Calu3 (cell line): ENCODE results near the gene MAGI1. TPM values are rescaled to one million over a fixed set of nuclear protein-coding genes. Genes with fewer than 3 reads are reported as not detected.
"Not testable (repeated sequence)": the region's sequence is repeated elsewhere in the genome, so short reads cannot be mapped to it uniquely, and the experiment has no call there.

Source experiments
- BruUV-seq: library from RNA; stranded (reverse); fragments of 400-500 nt; replicated peaks from 2 replicates; lab custom pipeline; 2021; lab: Mats Ljungman, UMichigan
- CTCF ChIA-PET: fragments of 300-600 bp; sonication (Branson Sonifier 250); formaldehyde crosslinking; loops from one replicate; lab custom pipeline; 2022; ENCODE audit warnings: antibody characterized with exemption; lab: Charles Lee
- DNase-seq: peaks from one replicate; pipeline ENCODE4 v3.0.0; 2022
- H3K27ac Mint-ChIP-seq: one replicate; pipeline ENCODE4 v1.8.0; 2022; ENCODE audit warnings: mixed read lengths; ENCODE audit not compliant: unreplicated experiment
- H3K27me3 Mint-ChIP-seq: one replicate; pipeline ENCODE4 v1.8.0; 2022; ENCODE audit warnings: mixed read lengths; ENCODE audit not compliant: unreplicated experiment
- H3K36me3 Mint-ChIP-seq: one replicate; pipeline ENCODE4 v1.8.0; 2022; ENCODE audit warnings: mild to moderate bottlenecking, moderate library complexity, mixed read lengths; ENCODE audit not compliant: insufficient read depth, unreplicated experiment
- H3K4me1 Mint-ChIP-seq: one replicate; pipeline ENCODE4 v1.8.0; 2022; ENCODE audit warnings: mild to moderate bottlenecking, low read depth, mixed read lengths; ENCODE audit not compliant: unreplicated experiment
- H3K4me3 Mint-ChIP-seq: one replicate; pipeline ENCODE4 v1.8.0; 2022; ENCODE audit warnings: mild to moderate bottlenecking, low read depth, moderate library complexity, mixed read lengths; ENCODE audit not compliant: unreplicated experiment
- H3K9me3 Mint-ChIP-seq: one replicate; pipeline ENCODE4 v1.8.0; 2022; ENCODE audit warnings: low read depth, mixed read lengths; ENCODE audit not compliant: unreplicated experiment
- intact Hi-C: fragments of 100-400 bp; cut with micrococcal nuclease; formaldehyde crosslinking; loops from one replicate; pipeline ENCODE4 v1.10.0; 2022; ENCODE audit not compliant: unreplicated experiment
- total RNA-seq: library from RNA; stranded (reverse); gene quantifications from 2 replicates; pipeline ENCODE4 v1.2.3, GENCODE V29; 2022
- TF ChIP-seq, protein P1 (sequence below): fragments of 200-600 bp; IDR thresholded peaks from one replicate; pipeline ENCODE4 v1.8.0; 2022; ENCODE audit warnings: antibody characterized with exemption; ENCODE audit not compliant: unreplicated experiment

Gene MAGI1
- total RNA-seq, 1 experiment from 2014 or later: 76.4 TPM

DNA sequence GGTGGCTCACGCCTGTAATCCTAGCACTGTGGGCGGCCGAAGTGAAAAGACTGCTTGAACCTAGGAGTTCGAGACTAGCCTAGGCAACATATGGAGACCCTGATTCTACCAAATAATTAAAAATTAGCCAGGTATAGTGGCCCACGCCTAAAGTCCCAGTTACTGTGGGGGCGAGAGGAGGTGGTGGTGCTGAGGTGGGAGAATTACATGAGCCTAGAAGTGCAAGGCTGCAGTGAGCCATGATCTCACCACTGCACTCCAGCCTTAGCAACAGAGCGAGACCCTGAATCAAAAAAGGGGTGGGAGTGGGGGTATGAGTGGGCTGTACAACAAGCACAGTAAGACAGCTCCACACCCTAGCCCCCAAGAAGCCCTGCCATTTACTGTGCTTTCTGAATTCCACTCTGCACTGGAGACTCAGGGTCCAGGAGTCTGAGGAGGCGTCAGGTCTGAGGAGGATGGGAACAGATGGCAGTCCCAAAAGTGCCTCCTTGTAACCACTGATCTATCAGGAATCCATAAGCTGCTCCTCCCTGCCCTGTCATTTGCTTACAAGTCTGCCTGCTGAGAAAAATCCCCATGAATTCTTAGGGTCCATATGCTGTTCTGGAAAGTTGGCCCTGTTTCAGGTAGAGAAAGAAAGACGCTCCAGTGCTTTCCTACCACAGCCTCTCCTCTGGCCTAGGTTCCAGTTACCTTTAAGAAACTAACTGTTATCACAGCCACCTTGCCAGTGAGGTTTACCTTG, 171.1 kb downstream of the MAGI1 start:
- CTCF ChIA-PET: no interaction called here
- TF ChIP-seq, protein P1, sequence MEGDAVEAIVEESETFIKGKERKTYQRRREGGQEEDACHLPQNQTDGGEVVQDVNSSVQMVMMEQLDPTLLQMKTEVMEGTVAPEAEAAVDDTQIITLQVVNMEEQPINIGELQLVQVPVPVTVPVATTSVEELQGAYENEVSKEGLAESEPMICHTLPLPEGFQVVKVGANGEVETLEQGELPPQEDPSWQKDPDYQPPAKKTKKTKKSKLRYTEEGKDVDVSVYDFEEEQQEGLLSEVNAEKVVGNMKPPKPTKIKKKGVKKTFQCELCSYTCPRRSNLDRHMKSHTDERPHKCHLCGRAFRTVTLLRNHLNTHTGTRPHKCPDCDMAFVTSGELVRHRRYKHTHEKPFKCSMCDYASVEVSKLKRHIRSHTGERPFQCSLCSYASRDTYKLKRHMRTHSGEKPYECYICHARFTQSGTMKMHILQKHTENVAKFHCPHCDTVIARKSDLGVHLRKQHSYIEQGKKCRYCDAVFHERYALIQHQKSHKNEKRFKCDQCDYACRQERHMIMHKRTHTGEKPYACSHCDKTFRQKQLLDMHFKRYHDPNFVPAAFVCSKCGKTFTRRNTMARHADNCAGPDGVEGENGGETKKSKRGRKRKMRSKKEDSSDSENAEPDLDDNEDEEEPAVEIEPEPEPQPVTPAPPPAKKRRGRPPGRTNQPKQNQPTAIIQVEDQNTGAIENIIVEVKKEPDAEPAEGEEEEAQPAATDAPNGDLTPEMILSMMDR: no peak
- intact Hi-C loops: no loop called here
- H3K9me3 Mint-ChIP-seq: no peaks in the 10 kb centered on the region
- no peak for DNase-seq
- no peak overlapping the region for H3K4me3 Mint-ChIP-seq
- H3K4me1 Mint-ChIP-seq: peaks cover 35% of the 10 kb centered on the region
- no peaks in the 10 kb centered on the region for H3K27me3 Mint-ChIP-seq
- BruUV-seq: no TSS peak
- no peak overlapping the region for H3K27ac Mint-ChIP-seq
- peaks cover 11% of the 10 kb centered on the region for H3K36me3 Mint-ChIP-seq

DNA sequence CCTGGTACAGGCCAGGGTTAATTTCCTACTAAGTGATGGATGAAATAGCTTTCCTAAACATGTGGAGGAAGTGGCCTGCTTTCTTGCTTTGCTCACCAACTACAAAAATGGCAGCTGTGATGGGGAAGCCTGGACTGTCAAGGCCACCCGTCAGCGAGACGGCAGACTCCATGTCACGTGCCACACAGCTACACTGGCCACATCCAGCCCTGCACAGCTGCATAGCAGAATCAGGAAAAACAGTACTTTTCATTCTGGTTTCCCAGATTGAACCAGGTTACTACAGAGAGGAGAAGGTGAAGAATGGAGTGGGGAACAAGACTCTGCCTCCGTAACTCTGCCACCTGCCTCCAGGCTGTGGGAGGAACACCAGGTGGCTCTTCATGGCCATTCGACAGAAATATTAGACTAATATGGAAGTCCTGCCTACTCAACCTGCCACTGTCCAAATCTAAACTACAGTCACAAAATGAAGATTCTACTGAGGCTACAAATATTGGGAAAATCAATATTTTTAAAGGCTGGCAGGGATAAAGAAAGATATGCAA, 174.3 kb downstream of the MAGI1 start:
- TF ChIP-seq, protein P1: no peak
- Mint-ChIP-seq H3K4me1 (peaks cover 20% of the 10 kb centered on the region), H3K27ac (no peak overlapping the region), H3K9me3 (no peaks in the 10 kb centered on the region), H3K36me3 (peaks cover 11% of the 10 kb centered on the region), H3K4me3 (no peak overlapping the region), H3K27me3 (no peaks in the 10 kb centered on the region)
- CTCF ChIA-PET: no interaction called here
- DNase-seq: no peak
- BruUV-seq: no TSS peak
- intact Hi-C loops: no loop called here

DNA sequence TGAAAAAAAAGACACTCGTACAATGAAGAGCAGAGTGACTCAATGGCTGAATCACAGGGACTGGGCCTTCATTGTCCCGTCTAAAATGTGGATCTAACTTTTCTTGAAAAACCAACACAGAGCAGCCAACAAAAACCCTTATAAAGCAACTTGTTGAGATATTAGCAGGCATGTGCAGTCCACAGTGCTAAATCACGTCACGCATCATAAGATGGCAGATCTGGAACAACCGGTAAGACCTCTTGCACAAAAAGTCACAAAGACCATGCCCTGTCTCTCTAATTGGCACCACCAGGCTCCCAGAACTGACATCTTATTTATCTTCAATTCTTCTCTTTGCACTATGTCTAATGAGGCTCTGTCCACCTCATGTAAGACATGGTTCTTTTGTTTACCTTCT, 177.0 kb downstream of the MAGI1 start:
- TF ChIP-seq, protein P1: no peak
- Mint-ChIP-seq H3K9me3 (no peaks in the 10 kb centered on the region), H3K4me1 (peaks cover 32% of the 10 kb centered on the region), H3K27ac (no peak overlapping the region), H3K36me3 (peaks cover 5% of the 10 kb centered on the region), H3K27me3 (no peaks in the 10 kb centered on the region), H3K4me3 (no peak overlapping the region)
- CTCF ChIA-PET: no interaction called here
- intact Hi-C loops: loop anchor here (2.0 kb wide), 1 partner anchor 21 kb away; no protein-coding TSS in a partner anchor
- no peak for DNase-seq
- BruUV-seq: no TSS peak

DNA sequence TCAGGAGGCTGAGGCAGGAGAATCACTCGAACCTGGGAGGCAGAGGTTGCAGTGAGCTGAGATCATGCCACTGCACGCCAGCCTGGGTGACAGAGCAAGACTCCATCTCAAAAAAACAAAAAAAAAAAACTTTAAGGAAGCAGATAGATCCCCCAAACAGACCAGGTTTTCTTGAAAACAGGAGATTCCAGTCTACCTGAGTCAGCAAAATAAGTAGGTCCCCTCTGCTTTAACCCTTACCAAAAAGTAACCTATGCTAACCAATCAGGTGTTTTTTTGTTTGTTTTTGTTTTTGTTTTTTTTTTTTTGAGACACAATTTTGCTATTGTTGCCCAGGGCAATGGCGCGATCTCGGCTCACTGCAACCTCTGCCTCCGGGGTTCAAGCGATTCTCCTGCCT, 179.1 kb downstream of the MAGI1 start:
- CTCF ChIA-PET, DNase-seq, H3K36me3 Mint-ChIP-seq, H3K27me3 Mint-ChIP-seq, intact Hi-C loops, BruUV-seq, H3K4me3 Mint-ChIP-seq, H3K9me3 Mint-ChIP-seq, H3K27ac Mint-ChIP-seq: not testable (repeated sequence)
- H3K4me1 Mint-ChIP-seq: peaks cover 40% of the 10 kb centered on the region

DNA sequence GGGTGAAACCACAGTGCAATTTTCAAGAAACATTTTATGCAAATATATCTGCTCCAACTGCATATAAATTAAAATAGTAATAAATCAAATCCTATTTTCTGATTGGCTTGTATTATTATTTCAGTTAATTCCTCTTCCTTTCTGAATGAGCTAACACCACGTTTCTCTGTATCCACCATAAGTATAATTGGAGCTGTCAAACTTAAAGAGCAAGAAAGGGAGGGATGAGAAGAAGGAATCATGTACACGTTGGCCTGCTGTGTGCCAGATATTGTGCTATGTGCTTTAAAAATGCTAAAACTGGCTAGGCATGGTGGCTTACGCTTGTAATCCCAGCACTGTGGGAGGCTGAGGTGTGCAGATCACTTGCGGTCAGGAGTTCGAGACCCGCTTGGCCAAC, 180.0 kb downstream of the MAGI1 start:
- intact Hi-C loops: no loop called here
- DNase-seq: no peak
- BruUV-seq: no TSS peak
- H3K4me3 Mint-ChIP-seq: no peak overlapping the region
- CTCF ChIA-PET: no interaction called here
- peaks cover 45% of the 10 kb centered on the region for H3K4me1 Mint-ChIP-seq
- no peak overlapping the region for H3K27ac Mint-ChIP-seq
- no peaks in the 10 kb centered on the region for H3K27me3 Mint-ChIP-seq
- TF ChIP-seq, protein P1: no peak
- H3K9me3 Mint-ChIP-seq: no peaks in the 10 kb centered on the region
- H3K36me3 Mint-ChIP-seq: peaks cover 5% of the 10 kb centered on the region
